GM20000 (cell line): ENCODE measurements around the gene C4orf50.
"Not testable (repeated sequence)": the region's sequence is repeated elsewhere in the genome, so short reads cannot be mapped to it uniquely, and the experiment has no call there.

Source experiments
- DNase-seq: peaks from one replicate; pipeline ENCODE4 v3.0.0; 2012; ENCODE audit warnings: low spot score
- CTCF ChIP-seq: IDR thresholded peaks from 2 replicates; pipeline ENCODE4 v1.5.1; 2012; ENCODE audit warnings: mild to moderate bottlenecking, control low read depth; ENCODE audit errors: extremely low read depth, missing control alignments

C4orf50 gene

GRCh38 chr4:5999830-6000365 lies 18.3 kb downstream of the C4orf50 start:
- no peak for TF ChIP-seq CTCF
- DNase-seq: no peak

GRCh38 chr4:5999356-5999755 lies 18.9 kb downstream of the C4orf50 start:
- DNase-seq: no peak
- no peak for TF ChIP-seq CTCF

- peak; percentile 85 for TF ChIP-seq CTCF
- peak; percentile 83 for DNase-seq
These were observed 19.8 kb downstream of the C4orf50 start for GRCh38 chr4:5998333-5998936.

- DNase-seq: no peak
These were observed 21.6 kb downstream of the C4orf50 start for GRCh38 chr4:5996641-5997040.

GRCh38 chr4:5995901-5996623 lies 22.2 kb downstream of the C4orf50 start:
- DNase-seq: no peak
- no peak for TF ChIP-seq CTCF

More at GRCh38 chr4:5996641-5997040, 21.6 kb downstream of the C4orf50 start:
- no peak for TF ChIP-seq CTCF

GRCh38 chr4:5993876-5994811 lies 24.1 kb downstream of the C4orf50 start:
- TF ChIP-seq CTCF: no peak
- no peak for DNase-seq

- not testable (repeated sequence) for DNase-seq
These were observed 24.9 kb downstream of the C4orf50 start for GRCh38 chr4:5993346-5993745.
